Thymus (tissue), 11 donors: ENCODE data around the gene CTPS1. TPM values are rescaled to one million over a fixed set of nuclear protein-coding genes. Genes with fewer than 3 reads are reported as not detected.

ENCODE experiments used
- DNase-seq, 9 donors: peaks; one replicate each; pipeline ENCODE4 v3.0.0-alpha.2; 2013; ENCODE audit warnings: low spot score in 9 of 9, low read depth in 6 of 9, missing footprints in 1 of 9
- H3K27ac ChIP-seq, 2 donors: one replicate each; pipeline ENCODE4 v1.5.1; 2013; ENCODE audit warnings: control low read depth in 1 of 2, low read depth in 1 of 2, low read length in 1 of 2, mild to moderate bottlenecking in 1 of 2, moderate library complexity in 1 of 2
- H3K27me3 ChIP-seq, 2 donors: one replicate each; pipeline ENCODE4 v1.5.1; 2013; ENCODE audit warnings: low read length in 1 of 2; ENCODE audit not compliant: control insufficient read depth in 2 of 2, insufficient read depth in 1 of 2
- H3K36me3 ChIP-seq, 2 donors: one replicate each; pipeline ENCODE4 v1.5.1; 2013; ENCODE audit warnings: low read length in 1 of 2, mild to moderate bottlenecking in 1 of 2, moderate library complexity in 1 of 2; ENCODE audit not compliant: control insufficient read depth in 2 of 2, insufficient read depth in 2 of 2
- H3K4me1 ChIP-seq, 2 donors: one replicate each; pipeline ENCODE4 v1.5.1; 2013; ENCODE audit warnings: low read length in 2 of 2; ENCODE audit not compliant: control insufficient read depth in 2 of 2, insufficient read depth in 2 of 2
- H3K4me3 ChIP-seq, 2 donors: one replicate each; pipeline ENCODE4 v1.5.1; 2013; ENCODE audit warnings: low read length in 2 of 2, control low read depth in 1 of 2, mild to moderate bottlenecking in 1 of 2
- H3K9me3 ChIP-seq, 2 donors: one replicate each; pipeline ENCODE4 v1.5.1; 2013; ENCODE audit warnings: low read length in 1 of 2, mild to moderate bottlenecking in 1 of 2; ENCODE audit not compliant: control insufficient read depth in 2 of 2, insufficient read depth in 1 of 2
- WGBS: extraction: QIAGEN DNeasy Blood & Tissue Kit; methylation state at CpG from one replicate; pipeline ENCODE4 v1.1.7; 2013; 5-methylcytosine and 5-hydroxymethylcytosine counted together
- polyA plus RNA-seq: library from polyadenylated mRNA; stranded (reverse); fragments of 200-250 nt; gene quantifications from one replicate; pipeline ENCODE4 v1.2.3, GENCODE V29; 2013
- total RNA-seq: library from RNA; stranded (reverse); fragments of 120-200 nt; gene quantifications from one replicate; pipeline ENCODE4 v1.2.4, GENCODE V29; 2013
- donor health status: healthy.

The CTPS1 gene
- total and polyA plus RNA-seq, 2 donors = 13.4 to 23.2 TPM

GRCh38 chr1:40944326-40944725 is 35.2 kb upstream of the CTPS1 start:
- Histone ChIP-seq H3K27ac (no peak overlapping the region), H3K9me3 (no peaks in the 10 kb centered on the region), H3K27me3 (peaks cover 4 to 10% of the 10 kb centered on the region in 2 donors), H3K36me3 (no peaks in the 10 kb centered on the region), H3K4me3 (no peak overlapping the region), H3K4me1 (no peaks in the 10 kb centered on the region)
- no peak for DNase-seq
- 90% methylated on average over 7 of the region's 7 CpGs for WGBS

GRCh38 chr1:40944841-40945430 is 34.6 kb upstream of the CTPS1 start:
- H3K27ac ChIP-seq = no peak overlapping the region
- no peaks in the 10 kb centered on the region for H3K36me3 ChIP-seq
- WGBS = 96% methylated on average over 6 of the region's 6 CpGs
- peaks cover 4 to 12% of the 10 kb centered on the region in 2 donors for H3K27me3 ChIP-seq
- H3K4me1 ChIP-seq = no peaks in the 10 kb centered on the region
- no peak overlapping the region for H3K4me3 ChIP-seq
- H3K9me3 ChIP-seq = no peaks in the 10 kb centered on the region
- no peak for DNase-seq

GRCh38 chr1:40945491-40945973 is 34.0 kb upstream of the CTPS1 start:
- Histone ChIP-seq H3K27ac (no peak overlapping the region), H3K9me3 (no peaks in the 10 kb centered on the region), H3K4me1 (no peaks in the 10 kb centered on the region), H3K36me3 (no peaks in the 10 kb centered on the region), H3K27me3 (peaks cover 4 to 12% of the 10 kb centered on the region in 2 donors), H3K4me3 (no peak overlapping the region)
- 97% methylated on average over 2 of the region's 2 CpGs for WGBS
- no peak for DNase-seq

- Histone ChIP-seq H3K36me3 (no peaks in the 10 kb centered on the region), H3K4me1 (peaks cover 2 to 6% of the 10 kb centered on the region in 2 donors), H3K9me3 (no peaks in the 10 kb centered on the region), H3K4me3 (no peak overlapping the region), H3K27ac (no peak overlapping the region), H3K27me3 (peaks cover 4 to 30% of the 10 kb centered on the region in 2 donors)
- WGBS = 45% methylated on average over 9 of the region's 9 CpGs
- DNase-seq = peak in 6 of 9 donors; percentile 19 to 59 (median 22)
Observed at GRCh38 chr1:40948741-40949443, 30.6 kb upstream of the CTPS1 start.

DNA sequence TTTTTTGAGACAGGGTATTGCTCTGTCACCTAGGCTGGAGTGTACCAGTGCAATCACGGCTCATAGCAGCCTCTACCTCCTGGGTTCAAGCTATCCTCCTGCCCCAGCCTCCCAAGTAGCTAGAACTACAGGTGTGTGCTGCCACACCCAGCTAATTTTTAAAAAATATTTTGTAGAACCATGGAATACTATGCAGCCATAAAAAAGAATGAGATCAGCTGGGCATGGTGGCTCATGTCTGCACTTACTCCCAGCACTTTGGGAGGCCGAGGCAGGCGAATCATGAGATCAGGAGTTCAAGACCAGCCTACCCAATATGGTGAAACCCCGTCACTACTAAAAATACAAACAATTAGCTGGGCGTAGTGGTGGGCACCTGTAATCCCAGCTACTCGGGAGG is 29.9 kb upstream of the CTPS1 start:
- WGBS = 96% methylated on average over 6 of the region's 6 CpGs
- Histone ChIP-seq H3K27ac (no peak overlapping the region), H3K4me3 (no peak overlapping the region), H3K4me1 (peaks cover 2 to 6% of the 10 kb centered on the region in 2 donors), H3K36me3 (no peaks in the 10 kb centered on the region), H3K9me3 (no peaks in the 10 kb centered on the region), H3K27me3 (peaks cover 6 to 34% of the 10 kb centered on the region in 2 donors)
- no peak for DNase-seq

DNA sequence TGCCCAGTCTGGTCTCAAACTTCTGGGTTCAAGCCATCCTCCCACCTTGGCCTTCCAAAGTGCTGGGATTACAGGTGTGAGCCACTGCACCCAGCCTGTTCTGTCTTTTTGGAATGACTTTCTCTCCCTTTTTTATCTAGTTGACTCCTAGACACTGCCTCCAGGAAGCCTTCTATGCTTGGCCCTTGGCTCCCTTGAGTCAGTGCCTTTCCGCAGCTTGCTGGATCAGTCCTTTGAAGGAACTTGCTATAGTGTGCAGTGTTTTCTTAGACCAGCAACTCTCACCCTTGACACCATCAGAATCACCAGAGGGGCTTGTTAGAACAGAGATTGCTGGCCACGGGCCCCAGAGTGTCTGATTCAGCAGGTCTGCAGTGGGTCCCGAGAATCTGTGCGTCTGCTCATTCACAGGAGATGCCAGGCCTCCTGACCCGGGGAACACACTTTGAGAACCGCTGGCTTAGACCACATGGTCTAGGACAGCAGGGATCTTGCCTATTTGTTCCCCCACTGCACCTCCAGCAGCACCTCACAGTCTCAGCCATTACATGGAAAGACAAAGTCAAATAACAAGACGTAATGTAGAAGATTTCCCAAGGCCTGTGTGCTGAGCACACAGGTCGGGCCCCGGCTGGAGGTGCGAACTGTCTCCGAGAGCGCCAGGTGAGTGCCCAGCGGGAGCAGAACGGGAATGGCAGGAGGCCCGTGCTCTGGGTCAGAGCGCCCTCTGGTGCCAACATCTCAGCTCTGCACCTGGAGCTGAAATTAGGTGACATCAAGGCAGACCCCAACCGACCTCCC is 27.4 kb upstream of the CTPS1 start:
- Histone ChIP-seq H3K9me3 (no peaks in the 10 kb centered on the region), H3K4me3 (no peak overlapping the region), H3K36me3 (no peaks in the 10 kb centered on the region), H3K27me3 (peaks cover 10 to 37% of the 10 kb centered on the region in 2 donors), H3K27ac (no peak overlapping the region), H3K4me1 (peaks cover 2 to 6% of the 10 kb centered on the region in 2 donors)
- DNase-seq = peak in 7 of 9 donors; percentile 9 to 53 (median 33)
- 31% methylated on average over 17 of the region's 17 CpGs for WGBS

- Histone ChIP-seq H3K4me3 (no peak overlapping the region), H3K27ac (no peak overlapping the region), H3K4me1 (peaks cover 2 to 6% of the 10 kb centered on the region in 2 donors), H3K27me3 (peaks cover 10 to 37% of the 10 kb centered on the region in 2 donors), H3K36me3 (no peaks in the 10 kb centered on the region), H3K9me3 (no peaks in the 10 kb centered on the region)
- DNase-seq = no peak
- WGBS = 50% methylated on average over 6 of the region's 6 CpGs
Observed at GRCh38 chr1:40952744-40953315, 26.7 kb upstream of the CTPS1 start.

GRCh38 chr1:40954626-40955025 is 24.9 kb upstream of the CTPS1 start:
- Histone ChIP-seq H3K9me3 (no peaks in the 10 kb centered on the region), H3K4me1 (peaks cover 2 to 6% of the 10 kb centered on the region in 2 donors), H3K4me3 (no peak overlapping the region), H3K36me3 (no peaks in the 10 kb centered on the region), H3K27ac (no peak overlapping the region), H3K27me3 (peaks cover 6 to 25% of the 10 kb centered on the region in 2 donors)
- 25% methylated on average over 9 of the region's 9 CpGs for WGBS
- DNase-seq = no peak
